Vagina (tissue), 2 donors: Measurements from ENCODE around the gene NLRP3.

Source experiments
- POLR2A ChIP-seq, 2 donors: fragments of 450-650 bp; IDR thresholded peaks; one replicate each; pipeline ENCODE4 v1.6.1; 2017; ENCODE audit warnings: antibody characterized with exemption in 2 of 2, mild to moderate bottlenecking in 2 of 2, moderate library complexity in 2 of 2
- TF ChIP-seq, protein P1 (sequence below), 3 experiments: fragments of 450-650 bp in 2 of 3; fragments of 200-600 bp in 1 of 3; sonication (generic) in 1 of 3; IDR thresholded peaks; one replicate each; pipeline ENCODE4 v1.5.1; 2017 to 2019; ENCODE audit warnings: antibody characterized with exemption in 3 of 3, mild to moderate bottlenecking in 2 of 3, moderate library complexity in 2 of 3

- TF ChIP-seq, protein P1, sequence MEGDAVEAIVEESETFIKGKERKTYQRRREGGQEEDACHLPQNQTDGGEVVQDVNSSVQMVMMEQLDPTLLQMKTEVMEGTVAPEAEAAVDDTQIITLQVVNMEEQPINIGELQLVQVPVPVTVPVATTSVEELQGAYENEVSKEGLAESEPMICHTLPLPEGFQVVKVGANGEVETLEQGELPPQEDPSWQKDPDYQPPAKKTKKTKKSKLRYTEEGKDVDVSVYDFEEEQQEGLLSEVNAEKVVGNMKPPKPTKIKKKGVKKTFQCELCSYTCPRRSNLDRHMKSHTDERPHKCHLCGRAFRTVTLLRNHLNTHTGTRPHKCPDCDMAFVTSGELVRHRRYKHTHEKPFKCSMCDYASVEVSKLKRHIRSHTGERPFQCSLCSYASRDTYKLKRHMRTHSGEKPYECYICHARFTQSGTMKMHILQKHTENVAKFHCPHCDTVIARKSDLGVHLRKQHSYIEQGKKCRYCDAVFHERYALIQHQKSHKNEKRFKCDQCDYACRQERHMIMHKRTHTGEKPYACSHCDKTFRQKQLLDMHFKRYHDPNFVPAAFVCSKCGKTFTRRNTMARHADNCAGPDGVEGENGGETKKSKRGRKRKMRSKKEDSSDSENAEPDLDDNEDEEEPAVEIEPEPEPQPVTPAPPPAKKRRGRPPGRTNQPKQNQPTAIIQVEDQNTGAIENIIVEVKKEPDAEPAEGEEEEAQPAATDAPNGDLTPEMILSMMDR (IDR thresholded peaks at IDR 0.05), result no peak
- no peak for TF ChIP-seq POLR2A (IDR thresholded peaks at IDR 0.05)
Measured at GRCh38 chr1:247491328-247491727, 75.4 kb downstream of the NLRP3 start.
